Measurements from ENCODE around the gene TSPAN9. TPM values are rescaled to one million over a fixed set of nuclear protein-coding genes. Genes with fewer than 3 reads are reported as not detected.

The TSPAN9 gene
- polyA plus RNA-seq, 2 of the 4 experiments (the other 2 are of a cell fraction) = 12.4 to 16.1 TPM

DNA sequence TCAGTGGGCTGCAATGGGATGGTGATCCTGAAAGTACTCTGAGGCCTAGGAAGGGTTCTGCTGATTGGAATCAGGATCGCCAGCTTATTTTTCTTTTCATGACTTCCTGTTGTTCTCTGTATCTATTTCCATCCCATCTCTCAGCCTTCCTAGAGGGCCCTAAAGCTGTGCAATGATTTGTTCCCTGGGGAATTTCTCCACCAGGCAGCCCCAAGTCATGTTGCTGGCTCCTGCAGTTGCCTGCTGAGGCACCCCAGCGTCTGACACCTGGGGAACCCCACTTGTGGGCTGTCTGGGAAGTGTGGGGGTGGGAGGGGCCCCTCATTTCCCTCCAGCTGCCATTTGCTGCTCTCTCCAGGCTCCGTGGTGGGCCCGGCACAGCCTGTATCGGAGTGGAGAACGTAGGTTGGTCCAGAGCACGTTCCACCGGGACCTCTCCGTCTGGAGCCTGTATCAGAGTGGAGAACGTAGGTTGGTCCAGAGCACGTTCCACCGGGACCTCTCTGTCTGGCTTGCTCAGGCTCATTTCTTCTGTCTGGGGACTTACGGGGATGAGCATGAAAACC is 138.3 kb downstream of the TSPAN9 start (continued):
- TF ChIP-seq REST (IDR thresholded peaks at IDR 0.05) = no peak
- no peak for TF ChIP-seq MAZ (IDR thresholded peaks at IDR 0.05; ENCODE audit: borderline replicate concordance, low read depth, low read length)
- TF ChIP-seq EHMT2 (IDR thresholded peaks at IDR 0.05; ENCODE audit: low read depth) = no peak
- TF ChIP-seq, protein P1, sequence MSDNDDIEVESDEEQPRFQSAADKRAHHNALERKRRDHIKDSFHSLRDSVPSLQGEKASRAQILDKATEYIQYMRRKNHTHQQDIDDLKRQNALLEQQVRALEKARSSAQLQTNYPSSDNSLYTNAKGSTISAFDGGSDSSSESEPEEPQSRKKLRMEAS (IDR thresholded peaks at IDR 0.05) = no peak
- TF ChIP-seq CBX2 (IDR thresholded peaks at IDR 0.05; ENCODE audit: borderline replicate concordance, low read depth) = no peak
- TF ChIP-seq NPAS2 (CRISPR knock-in tag; IDR thresholded peaks at IDR 0.05; ENCODE audit: borderline replicate concordance) = no peak
- no peak for TF ChIP-seq MYC (IDR thresholded peaks at IDR 0.05; ENCODE audit: borderline replicate concordance, low read length)
- TF ChIP-seq NFE2L2 (conservative IDR thresholded peaks at IDR 0.05; ENCODE audit: low read length) = no peak
- no peak for TF ChIP-seq ZFP36 (IDR thresholded peaks at IDR 0.05; ENCODE audit: borderline replicate concordance, partially characterized antibody)

- WGBS (ENCODE audit: missing lambda C conversion rate) = 83% methylated on average over 5 of the region's 5 CpGs
- POLR2A ChIA-PET = no interaction called here
Observed at GRCh38 chr12:3216097-3216496, 138.9 kb downstream of the TSPAN9 start.

More at GRCh38 chr12:3216097-3216496, 138.9 kb downstream of the TSPAN9 start:
- no peak overlapping the region for H3K4me3 ChIP-seq
- no peak for TF ChIP-seq SREBF2 (IDR thresholded peaks at IDR 0.05)
- no peak for TF ChIP-seq JUNB (IDR thresholded peaks at IDR 0.05)
- TF ChIP-seq HOXB13 (CRISPR knock-in tag; IDR thresholded peaks at IDR 0.05; ENCODE audit: low read depth) = no peak
- TF ChIP-seq REST (IDR thresholded peaks at IDR 0.05) = no peak
- no peaks in the 10 kb centered on the region for H3K9me3 ChIP-seq
- H3K27ac ChIP-seq = no peak overlapping the region
- no peak overlapping the region for H3K4me2 ChIP-seq
- DNase-seq (ENCODE audit: low read depth in 1 of 2, low spot score in 1 of 2) = no peak
- no peaks in the 10 kb centered on the region for H3K4me1 ChIP-seq
- no peak for FAIRE-seq
- ATAC-seq = no peak
- CTCF ChIA-PET = interaction anchor here (0.9 to 9.5 kb wide), 5 partner anchors 10 to 81 kb away, joined by 3 to 61 read pairs (median 7); no protein-coding TSS in a partner anchor
